ENCODE results near the gene LOXL3. TPM values are rescaled to one million over a fixed set of nuclear protein-coding genes. Genes with fewer than 3 reads are reported as not detected.

The LOXL3 gene
- total and polyA plus RNA-seq, 2 donors (not counting 1 experiment from before 2014, with no cell fraction given), result 0.97 to 1.2 TPM

DNA sequence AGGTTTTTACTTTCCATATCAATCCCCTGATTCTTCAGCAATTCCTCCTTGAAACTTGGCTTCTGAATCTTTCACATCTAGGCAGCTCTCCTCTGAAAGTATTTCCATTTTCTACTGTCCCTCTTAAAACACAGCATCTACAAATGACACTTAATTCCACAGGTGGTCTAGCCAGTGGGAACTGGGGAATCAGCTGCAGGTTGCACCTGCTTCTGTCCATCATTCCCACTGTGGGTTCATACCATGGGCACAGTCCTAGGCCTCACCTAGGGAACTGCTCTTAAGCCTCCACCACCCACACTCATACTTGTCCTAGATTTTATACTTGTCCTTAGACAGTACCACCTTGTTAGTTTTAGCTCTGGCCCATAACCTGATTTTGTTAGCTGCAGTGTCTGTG, 2.2 kb downstream of the LOXL3 start:
- Histone ChIP-seq H3K4me3 (ENCODE audit: control extremely low read depth in 1 of 5, extremely low read depth in 1 of 5, insufficient read depth in 1 of 5, low read depth in 2 of 5, low read length in 4 of 5) (no peak overlapping the region), H2AFZ (ENCODE audit: insufficient read depth, low read depth, low read length, poor library complexity, severe bottlenecking) (no peak overlapping the region), H3K4me1 (ENCODE audit: control insufficient read depth in 2 of 2, insufficient read depth in 2 of 2, low read length in 2 of 2) (peaks cover 27 to 46% of the 10 kb centered on the region in 2 donors), H3K79me2 (ENCODE audit: control insufficient read depth, insufficient read depth, low read length) (peaks cover 11% of the 10 kb centered on the region), H4K20me1 (ENCODE audit: control insufficient read depth, insufficient read depth, low read length, poor library complexity, severe bottlenecking) (peaks cover 15% of the 10 kb centered on the region), H3K27me3 (replicated peaks in 1 of 4; ENCODE audit: control extremely low read depth in 1 of 4, control insufficient read depth in 3 of 4, insufficient read depth in 4 of 4, low read length in 3 of 4) (peaks cover 0 to 30% (median 22%) of the 10 kb centered on the region in 4 experiments), H3K9me3 (ENCODE audit: control extremely low read depth in 1 of 3, control insufficient read depth in 2 of 3, insufficient read depth in 1 of 3, low read length in 2 of 3) (no peaks in the 10 kb centered on the region), H3K4me2 (replicated peaks; ENCODE audit: low read depth, low read length, poor library complexity, severe bottlenecking) (no peak overlapping the region), H3K36me3 (replicated peaks in 1 of 2; ENCODE audit: control extremely low read depth in 1 of 2, control insufficient read depth in 1 of 2, extremely low read depth in 1 of 2, insufficient read depth in 2 of 2, low read length in 1 of 2) (peaks cover 0 to 6% of the 10 kb centered on the region in 2 experiments), H3K27ac (ENCODE audit: low read length in 2 of 2) (no peak overlapping the region), H3K9ac (ENCODE audit: low read length) (no peak overlapping the region)
- Mint-ChIP-seq H3K9me3 (ENCODE audit: insufficient read depth) (no peaks in the 10 kb centered on the region), H3K27ac (no peak overlapping the region), H3K4me3 (peak overlapping the region; percentile 4), H3K4me1 (peaks cover 29% of the 10 kb centered on the region), H3K27me3 (peaks cover 13% of the 10 kb centered on the region)
- ATAC-seq (ENCODE audit: low read depth), result no peak
- no peak for TF ChIP-seq EZH2 (IDR thresholded peaks at IDR 0.05; ENCODE audit: borderline replicate concordance, insufficient read depth, low read depth, low read length, poor library complexity, severe bottlenecking)
- TF ChIP-seq, protein P1, sequence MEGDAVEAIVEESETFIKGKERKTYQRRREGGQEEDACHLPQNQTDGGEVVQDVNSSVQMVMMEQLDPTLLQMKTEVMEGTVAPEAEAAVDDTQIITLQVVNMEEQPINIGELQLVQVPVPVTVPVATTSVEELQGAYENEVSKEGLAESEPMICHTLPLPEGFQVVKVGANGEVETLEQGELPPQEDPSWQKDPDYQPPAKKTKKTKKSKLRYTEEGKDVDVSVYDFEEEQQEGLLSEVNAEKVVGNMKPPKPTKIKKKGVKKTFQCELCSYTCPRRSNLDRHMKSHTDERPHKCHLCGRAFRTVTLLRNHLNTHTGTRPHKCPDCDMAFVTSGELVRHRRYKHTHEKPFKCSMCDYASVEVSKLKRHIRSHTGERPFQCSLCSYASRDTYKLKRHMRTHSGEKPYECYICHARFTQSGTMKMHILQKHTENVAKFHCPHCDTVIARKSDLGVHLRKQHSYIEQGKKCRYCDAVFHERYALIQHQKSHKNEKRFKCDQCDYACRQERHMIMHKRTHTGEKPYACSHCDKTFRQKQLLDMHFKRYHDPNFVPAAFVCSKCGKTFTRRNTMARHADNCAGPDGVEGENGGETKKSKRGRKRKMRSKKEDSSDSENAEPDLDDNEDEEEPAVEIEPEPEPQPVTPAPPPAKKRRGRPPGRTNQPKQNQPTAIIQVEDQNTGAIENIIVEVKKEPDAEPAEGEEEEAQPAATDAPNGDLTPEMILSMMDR (IDR thresholded peaks at IDR 0.05), result no peak
- DNase-seq, result no peak
- intact Hi-C loops (cut with micrococcal nuclease), result loop anchor here (10.0 kb wide), 1 partner anchor 157 kb away; no protein-coding TSS in a partner anchor
- ChIA-PET CTCF (interaction anchor here (0.8 to 2.5 kb wide), 3 partner anchors 20 to 35 kb away, joined by 3 to 10 read pairs (median 8); partner anchors contain the start of genes AUP1 and HTRA2), POLR2A (interaction anchor here (0.7 kb wide), 1 partner anchor 23 kb away, joined by 6 read pairs; no protein-coding TSS in a partner anchor)

DNA sequence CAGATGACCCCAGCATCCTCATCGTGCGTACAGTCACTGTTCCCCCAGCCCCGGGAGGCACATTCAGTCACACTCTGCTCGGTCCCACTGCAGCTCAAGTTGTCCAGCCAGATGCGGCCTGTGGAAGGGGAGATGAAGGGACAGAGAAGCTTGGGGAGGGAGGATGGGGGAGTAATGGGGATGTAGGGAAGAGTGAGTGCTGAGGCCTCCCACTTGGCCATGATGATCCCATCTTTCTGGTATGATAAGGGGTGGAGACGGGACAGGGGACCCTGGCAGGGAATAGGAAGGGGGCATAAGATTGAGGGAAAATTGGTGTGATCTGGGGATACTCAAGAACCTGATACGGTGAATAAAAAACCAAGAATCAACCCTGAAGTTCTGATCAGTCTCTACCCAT, 3.5 kb downstream of the LOXL3 start:
- Mint-ChIP-seq H3K27ac (no peak overlapping the region), H3K27me3 (peaks cover 13% of the 10 kb centered on the region), H3K4me3 (peak overlapping the region; percentile 80), H3K9me3 (ENCODE audit: insufficient read depth) (no peaks in the 10 kb centered on the region), H3K4me1 (peaks cover 24% of the 10 kb centered on the region)
- Histone ChIP-seq H4K20me1 (ENCODE audit: control insufficient read depth, insufficient read depth, low read length, poor library complexity, severe bottlenecking) (peaks cover 2% of the 10 kb centered on the region), H3K27me3 (replicated peaks in 1 of 4; ENCODE audit: control extremely low read depth in 1 of 4, control insufficient read depth in 3 of 4, insufficient read depth in 4 of 4, low read length in 3 of 4) (peaks cover 0 to 30% (median 22%) of the 10 kb centered on the region in 4 experiments), H3K9me3 (ENCODE audit: control extremely low read depth in 1 of 3, control insufficient read depth in 2 of 3, insufficient read depth in 1 of 3, low read length in 2 of 3) (no peaks in the 10 kb centered on the region), H3K4me2 (replicated peaks; ENCODE audit: low read depth, low read length, poor library complexity, severe bottlenecking) (no peak overlapping the region), H3K4me1 (ENCODE audit: control insufficient read depth in 2 of 2, insufficient read depth in 2 of 2, low read length in 2 of 2) (peaks cover 24 to 36% of the 10 kb centered on the region in 2 donors), H3K27ac (ENCODE audit: low read length in 2 of 2) (no peak overlapping the region), H3K36me3 (replicated peaks in 1 of 2; ENCODE audit: control extremely low read depth in 1 of 2, control insufficient read depth in 1 of 2, extremely low read depth in 1 of 2, insufficient read depth in 2 of 2, low read length in 1 of 2) (no peaks in the 10 kb centered on the region), H3K9ac (ENCODE audit: low read length) (no peak overlapping the region), H3K4me3 (ENCODE audit: control extremely low read depth in 1 of 5, extremely low read depth in 1 of 5, insufficient read depth in 1 of 5, low read depth in 2 of 5, low read length in 4 of 5) (no peak overlapping the region), H3K79me2 (ENCODE audit: control insufficient read depth, insufficient read depth, low read length) (peaks cover 11% of the 10 kb centered on the region), H2AFZ (ENCODE audit: insufficient read depth, low read depth, low read length, poor library complexity, severe bottlenecking) (no peak overlapping the region)
- intact Hi-C loops (cut with micrococcal nuclease), result loop anchor here (10.0 kb wide), 1 partner anchor 155 kb away; no protein-coding TSS in a partner anchor
- CTCF ChIA-PET, result interaction anchor here (1.0 to 2.5 kb wide), 4 partner anchors 9 to 44 kb away, joined by 3 to 10 read pairs (median 6); no protein-coding TSS in a partner anchor
- no peak for TF ChIP-seq EZH2 (IDR thresholded peaks at IDR 0.05; ENCODE audit: borderline replicate concordance, insufficient read depth, low read depth, low read length, poor library complexity, severe bottlenecking)
- TF ChIP-seq, protein P1 (IDR thresholded peaks at IDR 0.05), result no peak
- POLR2A ChIA-PET, result interaction anchor here (1.6 kb wide), 1 partner anchor 19 kb away, joined by 5 read pairs; no protein-coding TSS in a partner anchor
- DNase-seq, result no peak
- no peak for ATAC-seq (ENCODE audit: low read depth)
- 100% methylated on average over 5 of the region's 7 CpGs for WGBS (ENCODE audit: insufficient coverage)
